K562 (cell line): ENCODE data around the gene COPS6. TPM values are rescaled to one million over a fixed set of nuclear protein-coding genes. Genes with fewer than 3 reads are reported as not detected.
A peak's percentile ranks its signal among the peaks of the same experiment; 100 is the strongest.

Experiments
- ATF2 ChIP-seq: sonication (generic); formaldehyde crosslinking; IDR thresholded peaks from 2 replicates; pipeline ENCODE4 v1.8.1; 2022; ENCODE audit warnings: missing genetic modification reagents
- BRF1 ChIP-seq: IDR thresholded peaks from 3 replicates; pipeline ENCODE4 v1.6.1; 2011; ENCODE audit warnings: borderline replicate concordance, mild to moderate bottlenecking; ENCODE audit not compliant: insufficient read length; ENCODE audit errors: extremely low read depth
- DACH1 ChIP-seq: fragments of 450-650 bp; IDR thresholded peaks from 2 replicates; pipeline ENCODE4 v1.6.1; 2018; ENCODE audit not compliant: partially characterized antibody
- ESRRB ChIP-seq: fragments of 250-450 bp; sonication (Bioruptor Pico); IDR thresholded peaks from 2 replicates; pipeline ENCODE4 v1.5.0; 2020; ENCODE audit warnings: mild to moderate bottlenecking, moderate library complexity, borderline replicate concordance
- HNRNPUL1 ChIP-seq: fragments of 200-400 bp; formaldehyde crosslinking; IDR thresholded peaks from 2 replicates; pipeline ENCODE4 v1.6.1; 2017; ENCODE audit warnings: low read length
- IRF2 ChIP-seq: sonication (generic); formaldehyde crosslinking; IDR thresholded peaks from 2 replicates; pipeline ENCODE4 v1.8.1; 2022; ENCODE audit warnings: mild to moderate bottlenecking, missing genetic modification reagents
- MBD1 ChIP-seq: fragments of 250-450 bp; sonication (Bioruptor Pico); IDR thresholded peaks from 2 replicates; pipeline ENCODE4 v1.8.0; 2022; ENCODE audit warnings: inconsistent platforms
- PYGO2 ChIP-seq: fragments of 450-650 bp; IDR thresholded peaks from 2 replicates; pipeline ENCODE4 v1.6.1; 2016; ENCODE audit warnings: mild to moderate bottlenecking, missing genetic modification characterization, moderate library complexity, missing compliant biosample characterization
- RFX7 ChIP-seq: fragments of 250-450 bp; sonication (Bioruptor Pico); IDR thresholded peaks from 2 replicates; pipeline ENCODE4 v1.5.1; 2021; ENCODE audit warnings: mild to moderate bottlenecking
- RUNX1 ChIP-seq: sonication (generic); IDR thresholded peaks from 2 replicates; pipeline ENCODE4 v1.6.1; 2016; ENCODE audit warnings: antibody characterized with exemption, low read depth
- SIN3B ChIP-seq: fragments of 450-650 bp; IDR thresholded peaks from 2 replicates; pipeline ENCODE4 v1.6.1; 2017; ENCODE audit warnings: low read depth, mild to moderate bottlenecking, moderate library complexity
- STAT5A ChIP-seq: IDR thresholded peaks from 2 replicates; pipeline ENCODE4 v1.6.1; 2012; ENCODE audit warnings: low read length, inconsistent platforms, borderline replicate concordance
- VEZF1 ChIP-seq: fragments of 200-800 bp; sonication (Bioruptor generic); IDR thresholded peaks from 2 replicates; pipeline ENCODE4 v1.6.1; 2017; ENCODE audit warnings: missing genetic modification characterization, missing compliant biosample characterization
- ZBTB34 ChIP-seq: fragments of 250-450 bp; sonication (Bioruptor Pico); IDR thresholded peaks from 2 replicates; pipeline ENCODE4 v1.8.0; 2021; ENCODE audit warnings: mild to moderate bottlenecking, moderate library complexity
- ZBTB49 ChIP-seq: sonication (generic); formaldehyde crosslinking; IDR thresholded peaks from 2 replicates; pipeline ENCODE4 v1.8.0; 2022; ENCODE audit warnings: missing genetic modification reagents, mild to moderate bottlenecking, borderline replicate concordance
- ZFP91 ChIP-seq: sonication (generic); formaldehyde crosslinking; IDR thresholded peaks from 2 replicates; pipeline ENCODE4 v1.8.0; 2022; ENCODE audit warnings: mild to moderate bottlenecking, missing genetic modification reagents
- polyA plus RNA-seq, 8 experiments: library from polyadenylated mRNA; depleted of rRNA in 4 of 8; stranded (reverse) in 5 of 8; unstranded in 3 of 8; fragments of >200 nt; fragmentation: Nextera tagmentation in 2 of 8; fragmentation: Illumina TruSeq in 1 of 8; extraction: Ambion mirVana in 2 of 8; extraction: Trizol in 1 of 8; gene quantifications; 2 replicates each; pipeline versions ENCODE4 v1.2.1 to v1.2.3, GENCODE V29; 2011 to 2014; ENCODE audit warnings: inconsistent platforms in 1 of 8, missing spikeins in 1 of 8
- total RNA-seq, 7 experiments: library from RNA; depleted of rRNA in 6 of 7; stranded (reverse); fragments of >200 nt in 6 of 7; fragmentation: Illumina TruSeq in 2 of 7; extraction: Trizol in 2 of 7; gene quantifications; 2 replicates each; pipeline versions ENCODE4 v1.2.1 to v1.2.3, GENCODE V29; 2011 to 2021; ENCODE audit warnings: low replicate concordance in 1 of 7

The COPS6 gene
- total and polyA plus RNA-seq, 9 of the 15 experiments (the other 6 are each of a cell fraction or from before 2014, with no cell fraction given), result 63.0 to 331 (median 168) TPM

GRCh38 chr7:100081535-100082102 lies 7.2 kb upstream of the COPS6 start, which contains the start of gene ZNF3 (continued):
- no peak for TF ChIP-seq PYGO2 (tag)
- TF ChIP-seq RUNX1, result no peak
- TF ChIP-seq RFX7 (CRISPR knock-in tag), result no peak
- 0 out of 2 replicates have a peak, but pooled peaks have one; percentile 53 for TF ChIP-seq ESRRB (CRISPR knock-in tag)
- TF ChIP-seq BRF1, result no peak
- no peak for TF ChIP-seq HNRNPUL1
- TF ChIP-seq SIN3B, result peak; percentile 95
- peak; percentile 89 for TF ChIP-seq VEZF1 (CRISPR knock-in tag)
- no peak for TF ChIP-seq ZBTB49 (CRISPR knock-in tag)
- TF ChIP-seq STAT5A, result peak; percentile 65; the same call in 1 of the 2 replicates
- TF ChIP-seq ZFP91 (CRISPR knock-in tag), result no peak
- TF ChIP-seq ZBTB34, result no peak
- TF ChIP-seq MBD1 (CRISPR knock-in tag), result no peak
- TF ChIP-seq ATF2, result no peak
- peak; percentile 28 for TF ChIP-seq DACH1
- TF ChIP-seq IRF2 (CRISPR knock-in tag), result no peak
